Esophagus muscularis mucosa (tissue), 3 donors: Measurements from ENCODE around the gene HSPB6.

Source experiments
- POLR2A ChIP-seq: fragments of 450-650 bp; IDR thresholded peaks from one replicate; pipeline ENCODE4 v1.6.1; 2017; ENCODE audit warnings: antibody characterized with exemption, moderate library complexity, mild to moderate bottlenecking, low read depth
- POLR2AphosphoS5 ChIP-seq, 2 donors: sonication (generic); formaldehyde crosslinking; IDR thresholded peaks; one replicate each; pipeline ENCODE4 v1.6.1; 2017; ENCODE audit warnings: antibody characterized with exemption in 2 of 2
- TF ChIP-seq, protein P1 (sequence below), 3 experiments: fragments of 200-600 bp in 2 of 3; fragments of 450-650 bp in 1 of 3; sonication (generic) in 2 of 3; IDR thresholded peaks; one replicate each; pipeline ENCODE4 v1.5.1; 2017 to 2019; ENCODE audit warnings: antibody characterized with exemption in 3 of 3, mild to moderate bottlenecking in 2 of 3, moderate library complexity in 1 of 3

DNA sequence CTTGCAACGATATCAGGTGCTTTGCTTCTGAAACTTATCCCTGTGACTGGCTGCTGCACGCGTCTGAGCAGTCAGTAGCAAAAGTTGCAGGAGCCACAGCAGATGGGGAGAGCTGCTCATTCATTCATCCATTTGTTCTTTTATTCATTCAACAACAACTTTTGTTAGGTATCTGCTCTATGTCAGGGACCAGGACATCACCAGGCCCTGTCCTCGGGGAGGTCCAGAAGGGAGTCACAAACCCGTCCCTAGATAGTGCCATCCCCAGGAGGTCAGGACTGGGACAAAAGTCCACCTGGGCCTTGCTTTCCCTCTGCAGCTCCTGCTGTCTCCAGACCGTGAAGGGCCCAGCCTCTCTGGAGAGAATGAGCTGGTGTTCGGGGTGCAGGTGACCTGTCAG, 21.1 kb upstream of the HSPB6 start:
- TF ChIP-seq, protein P1, sequence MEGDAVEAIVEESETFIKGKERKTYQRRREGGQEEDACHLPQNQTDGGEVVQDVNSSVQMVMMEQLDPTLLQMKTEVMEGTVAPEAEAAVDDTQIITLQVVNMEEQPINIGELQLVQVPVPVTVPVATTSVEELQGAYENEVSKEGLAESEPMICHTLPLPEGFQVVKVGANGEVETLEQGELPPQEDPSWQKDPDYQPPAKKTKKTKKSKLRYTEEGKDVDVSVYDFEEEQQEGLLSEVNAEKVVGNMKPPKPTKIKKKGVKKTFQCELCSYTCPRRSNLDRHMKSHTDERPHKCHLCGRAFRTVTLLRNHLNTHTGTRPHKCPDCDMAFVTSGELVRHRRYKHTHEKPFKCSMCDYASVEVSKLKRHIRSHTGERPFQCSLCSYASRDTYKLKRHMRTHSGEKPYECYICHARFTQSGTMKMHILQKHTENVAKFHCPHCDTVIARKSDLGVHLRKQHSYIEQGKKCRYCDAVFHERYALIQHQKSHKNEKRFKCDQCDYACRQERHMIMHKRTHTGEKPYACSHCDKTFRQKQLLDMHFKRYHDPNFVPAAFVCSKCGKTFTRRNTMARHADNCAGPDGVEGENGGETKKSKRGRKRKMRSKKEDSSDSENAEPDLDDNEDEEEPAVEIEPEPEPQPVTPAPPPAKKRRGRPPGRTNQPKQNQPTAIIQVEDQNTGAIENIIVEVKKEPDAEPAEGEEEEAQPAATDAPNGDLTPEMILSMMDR (IDR thresholded peaks at IDR 0.05): no peak
- TF ChIP-seq POLR2A (no peak), POLR2AphosphoS5 (IDR thresholded peaks at IDR 0.05) (no peak)
